OCI-LY3 (cell line): ENCODE measurements around the gene KCNQ1.

Experiments
- H2AFZ ChIP-seq: fragments of 200-600, 300-600 bp; shearing (Covaris generic); 2 replicates; pipeline ENCODE4 v1.6.0; 2014; ENCODE audit warnings: antibody characterized with exemption, low read depth, low read length
- H3K27ac ChIP-seq: fragments of 200-600, 300-600 bp; sonication (generic); 2 replicates; pipeline ENCODE4 v1.5.1; 2014; ENCODE audit warnings: mild to moderate bottlenecking, low read length, moderate library complexity, mixed read lengths
- H3K27me3 ChIP-seq: fragments of 200-600, 300-600 bp; sonication (generic); 2 replicates; pipeline ENCODE4 v1.6.1; 2014; ENCODE audit warnings: low read depth, low read length, mixed read lengths
- H3K36me3 ChIP-seq: fragments of 200-600, 300-600 bp; sonication (generic); replicated peaks from 2 replicates; pipeline ENCODE3; 2014; ENCODE audit warnings: low read depth, low read length, mixed read lengths
- H3K4me1 ChIP-seq: fragments of 300-600, 200-600 bp; sonication (generic); 2 replicates; pipeline ENCODE4 v1.6.1; 2014; ENCODE audit warnings: low read length, mixed read lengths
- H3K4me2 ChIP-seq: fragments of 200-600, 300-600 bp; sonication (generic); 2 replicates; pipeline ENCODE4 v1.6.1; 2014; ENCODE audit warnings: low read length, mixed read lengths
- H3K4me3 ChIP-seq: fragments of 300-600, 200-600 bp; sonication (generic); 2 replicates; pipeline ENCODE4 v1.5.1; 2014; ENCODE audit warnings: antibody characterized with exemption, mild to moderate bottlenecking, low read length, moderate library complexity
- H3K79me2 ChIP-seq: fragments of 300-600, 200-600 bp; shearing (Covaris generic); 2 replicates; pipeline ENCODE4 v1.6.1; 2014; ENCODE audit warnings: mild to moderate bottlenecking, low read length, mixed read lengths
- H3K9ac ChIP-seq: fragments of 300-600, 200-600 bp; shearing (Covaris generic); 2 replicates; pipeline ENCODE4 v1.6.0; 2014; ENCODE audit warnings: mild to moderate bottlenecking, low read length, moderate library complexity
- H3K9me3 ChIP-seq: fragments of 200-600, 300-600 bp; shearing (Covaris generic); 2 replicates; pipeline ENCODE4 v1.6.1; 2014; ENCODE audit warnings: low read length, mixed read lengths; ENCODE audit not compliant: insufficient read depth
- H4K20me1 ChIP-seq: fragments of 200-600, 300-600 bp; sonication (generic); 2 replicates; pipeline ENCODE4 v1.6.1; 2016; ENCODE audit warnings: low read length, mixed read lengths; ENCODE audit not compliant: insufficient read depth
- EZH2phosphoT487 ChIP-seq: fragments of 200-600 bp; shearing (Covaris generic); IDR thresholded peaks from 2 replicates; pipeline ENCODE4 v1.6.1; 2018; ENCODE audit warnings: antibody characterized with exemption, mixed run types, low read depth
- TF ChIP-seq, protein P1 (sequence below): fragments of 200-600, 300-600 bp; sonication (generic); IDR thresholded peaks from 2 replicates; pipeline ENCODE4 v1.5.1; 2014; ENCODE audit warnings: antibody characterized with exemption, low read length, low read depth

Gene KCNQ1

DNA sequence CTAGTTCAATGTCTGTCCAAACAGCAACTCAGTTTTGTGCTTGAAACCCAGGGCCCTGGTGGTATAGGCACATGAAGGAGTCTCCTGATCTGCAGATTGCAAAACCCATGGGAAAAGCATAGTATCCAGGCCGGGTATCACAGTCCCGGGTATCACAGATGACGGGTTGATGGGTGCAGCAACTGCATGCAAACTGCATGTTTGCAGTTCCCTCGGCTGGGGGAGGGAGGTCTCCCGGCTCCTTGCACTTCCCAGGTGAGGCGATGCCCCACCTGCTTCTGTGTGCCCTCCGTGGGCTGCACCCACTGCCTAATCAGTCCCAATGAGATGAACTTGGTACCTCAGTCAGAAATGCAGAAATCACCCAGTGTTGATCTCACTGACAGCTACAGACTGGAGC lies 53.9 kb downstream of the KCNQ1 start:
- no peak for TF ChIP-seq EZH2phosphoT487
- TF ChIP-seq, protein P1, sequence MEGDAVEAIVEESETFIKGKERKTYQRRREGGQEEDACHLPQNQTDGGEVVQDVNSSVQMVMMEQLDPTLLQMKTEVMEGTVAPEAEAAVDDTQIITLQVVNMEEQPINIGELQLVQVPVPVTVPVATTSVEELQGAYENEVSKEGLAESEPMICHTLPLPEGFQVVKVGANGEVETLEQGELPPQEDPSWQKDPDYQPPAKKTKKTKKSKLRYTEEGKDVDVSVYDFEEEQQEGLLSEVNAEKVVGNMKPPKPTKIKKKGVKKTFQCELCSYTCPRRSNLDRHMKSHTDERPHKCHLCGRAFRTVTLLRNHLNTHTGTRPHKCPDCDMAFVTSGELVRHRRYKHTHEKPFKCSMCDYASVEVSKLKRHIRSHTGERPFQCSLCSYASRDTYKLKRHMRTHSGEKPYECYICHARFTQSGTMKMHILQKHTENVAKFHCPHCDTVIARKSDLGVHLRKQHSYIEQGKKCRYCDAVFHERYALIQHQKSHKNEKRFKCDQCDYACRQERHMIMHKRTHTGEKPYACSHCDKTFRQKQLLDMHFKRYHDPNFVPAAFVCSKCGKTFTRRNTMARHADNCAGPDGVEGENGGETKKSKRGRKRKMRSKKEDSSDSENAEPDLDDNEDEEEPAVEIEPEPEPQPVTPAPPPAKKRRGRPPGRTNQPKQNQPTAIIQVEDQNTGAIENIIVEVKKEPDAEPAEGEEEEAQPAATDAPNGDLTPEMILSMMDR = no peak
- no peak overlapping the region for H3K9ac ChIP-seq
- H3K27me3 ChIP-seq = no peaks in the 10 kb centered on the region
- no peak overlapping the region for H2AFZ ChIP-seq
- H3K79me2 ChIP-seq = no peaks in the 10 kb centered on the region
- H3K36me3 ChIP-seq = no peaks in the 10 kb centered on the region
- no peaks in the 10 kb centered on the region for H4K20me1 ChIP-seq
- no peaks in the 10 kb centered on the region for H3K4me1 ChIP-seq
- H3K27ac ChIP-seq = no peak overlapping the region
- H3K9me3 ChIP-seq = no peaks in the 10 kb centered on the region
- H3K4me3 ChIP-seq = no peak overlapping the region
- no peak overlapping the region for H3K4me2 ChIP-seq

DNA sequence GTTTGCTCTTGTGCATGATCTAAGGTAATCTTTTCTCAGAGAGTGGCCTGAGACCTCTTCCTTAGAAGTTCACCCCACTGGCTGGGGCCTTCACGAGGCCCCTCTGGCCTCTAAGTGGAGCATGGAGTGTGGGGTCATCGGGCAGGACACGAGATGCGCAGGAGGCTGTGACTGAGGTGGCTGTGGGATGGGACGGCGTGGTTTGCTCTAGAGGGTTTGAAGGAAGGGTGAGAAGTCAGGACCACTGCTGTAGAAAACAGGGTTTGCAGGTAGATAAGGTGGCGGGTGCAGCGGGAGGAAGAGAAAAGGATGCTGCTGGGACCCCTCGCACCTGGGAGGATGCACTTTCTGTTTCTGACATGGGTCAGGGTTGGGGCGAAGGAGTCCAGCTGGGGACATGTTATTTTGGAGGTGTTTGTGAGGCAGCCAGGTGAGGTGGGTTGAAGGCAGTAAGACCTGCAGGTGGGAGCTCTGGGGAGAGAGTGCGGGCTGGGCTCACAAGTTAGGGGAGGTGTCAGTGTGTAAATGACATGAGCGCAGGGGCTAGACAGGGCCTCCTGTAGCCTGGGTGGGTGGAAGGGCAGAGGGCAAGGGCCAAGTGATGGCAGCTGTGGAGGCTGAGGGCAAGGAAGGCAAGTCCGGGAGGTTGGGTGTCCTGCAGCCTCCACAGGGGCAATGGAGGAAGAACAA lies 62.5 kb downstream of the KCNQ1 start:
- Histone ChIP-seq H3K79me2 (no peaks in the 10 kb centered on the region), H3K4me1 (no peaks in the 10 kb centered on the region), H3K36me3 (no peaks in the 10 kb centered on the region), H3K4me3 (no peak overlapping the region), H3K9ac (no peak overlapping the region), H3K27me3 (peaks cover 18% of the 10 kb centered on the region), H3K27ac (no peak overlapping the region), H2AFZ (no peak overlapping the region), H3K4me2 (no peak overlapping the region), H3K9me3 (no peaks in the 10 kb centered on the region), H4K20me1 (no peaks in the 10 kb centered on the region)
- no peak for TF ChIP-seq EZH2phosphoT487

DNA sequence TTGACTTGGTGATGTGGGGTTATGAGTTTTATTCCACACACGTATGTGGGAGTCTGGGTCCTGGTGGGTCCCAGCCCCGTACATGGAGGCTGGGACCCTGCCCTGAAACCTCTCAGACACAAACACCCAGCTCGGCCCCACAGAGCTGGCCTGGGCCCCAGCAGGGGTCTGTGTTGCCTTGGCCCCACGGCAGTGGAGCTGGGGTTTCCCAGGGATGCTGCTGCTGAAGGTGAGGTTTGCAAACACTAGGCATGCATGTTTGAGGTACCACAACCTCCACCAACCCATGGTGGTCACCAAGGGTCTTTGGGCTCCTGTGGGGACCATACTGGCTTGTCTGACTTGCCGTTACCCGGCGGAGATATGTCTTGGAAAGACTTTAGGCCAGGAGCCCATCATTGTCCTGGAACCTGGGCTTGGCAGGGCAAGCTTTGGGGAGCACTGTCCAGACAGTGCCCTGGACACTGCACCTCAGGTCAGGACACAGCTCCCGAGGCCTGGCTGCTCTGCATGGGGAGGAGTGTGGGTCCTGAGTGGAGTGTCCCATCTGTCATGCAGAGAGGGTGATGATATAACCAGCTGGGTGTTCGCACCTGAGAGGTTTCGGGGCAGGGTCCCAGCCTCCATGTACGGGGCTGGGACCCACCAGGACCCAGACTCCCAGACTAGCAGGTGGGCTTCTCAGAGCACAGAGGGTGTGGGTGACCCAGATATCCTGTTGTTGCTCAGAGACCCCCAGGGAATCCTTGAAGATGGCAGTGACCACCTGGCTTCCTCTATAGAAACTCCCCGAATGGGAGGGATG lies 63.3 kb downstream of the KCNQ1 start:
- no peak overlapping the region for H3K9ac ChIP-seq
- no peak overlapping the region for H3K4me2 ChIP-seq
- no peaks in the 10 kb centered on the region for H4K20me1 ChIP-seq
- no peaks in the 10 kb centered on the region for H3K36me3 ChIP-seq
- no peak overlapping the region for H3K4me3 ChIP-seq
- H2AFZ ChIP-seq = no peak overlapping the region
- no peaks in the 10 kb centered on the region for H3K79me2 ChIP-seq
- H3K27me3 ChIP-seq = peaks cover 18% of the 10 kb centered on the region
- H3K4me1 ChIP-seq = no peaks in the 10 kb centered on the region
- H3K9me3 ChIP-seq = no peaks in the 10 kb centered on the region
- TF ChIP-seq EZH2phosphoT487 = no peak
- TF ChIP-seq, protein P1 = no peak
- no peak overlapping the region for H3K27ac ChIP-seq

DNA sequence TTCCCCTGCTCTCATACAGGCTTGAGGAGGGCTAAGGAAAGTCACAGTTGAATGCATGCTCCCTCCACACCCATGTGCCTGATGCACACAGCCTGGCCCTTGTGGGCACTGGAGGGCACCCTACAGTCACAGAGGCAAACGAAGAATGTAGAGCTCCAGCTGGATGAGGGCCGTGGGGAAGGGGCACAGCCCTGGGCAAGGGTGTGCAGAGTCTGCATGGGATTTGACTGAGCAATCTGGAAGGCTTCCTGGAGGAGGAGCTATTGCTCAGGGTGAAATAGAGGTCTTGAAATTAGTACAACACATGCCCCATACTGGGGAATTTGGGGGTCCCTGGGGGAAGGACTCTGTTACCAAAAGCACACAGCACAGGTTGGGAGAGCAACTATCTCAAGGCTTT lies 64.0 kb downstream of the KCNQ1 start:
- no peak overlapping the region for H3K9ac ChIP-seq
- no peak overlapping the region for H3K4me2 ChIP-seq
- no peaks in the 10 kb centered on the region for H3K79me2 ChIP-seq
- TF ChIP-seq, protein P1 = no peak
- no peak for TF ChIP-seq EZH2phosphoT487
- no peaks in the 10 kb centered on the region for H3K9me3 ChIP-seq
- H2AFZ ChIP-seq = no peak overlapping the region
- H3K4me3 ChIP-seq = no peak overlapping the region
- no peaks in the 10 kb centered on the region for H3K36me3 ChIP-seq
- H3K27ac ChIP-seq = no peak overlapping the region
- peaks cover 18% of the 10 kb centered on the region for H3K27me3 ChIP-seq
- no peaks in the 10 kb centered on the region for H3K4me1 ChIP-seq
- H4K20me1 ChIP-seq = no peaks in the 10 kb centered on the region
